Limb (tissue), 2 donors: ENCODE measurements around the gene GMPPB.

Experiments
- DNase-seq, 2 donors: peaks; one replicate each; pipeline ENCODE4 v3.0.0-alpha.2; 2016; ENCODE audit errors: extremely low spot score in 2 of 2

GMPPB gene

GRCh38 chr3:49673121-49673714 is 50.5 kb downstream of the GMPPB start:
- no peak for DNase-seq

- peak; percentile 50 to 83 for DNase-seq
Measured at GRCh38 chr3:49671291-49672288, 52.2 kb downstream of the GMPPB start.

GRCh38 chr3:49670940-49671290 is 52.8 kb downstream of the GMPPB start:
- no peak for DNase-seq
